IMR-90 (cell line): ENCODE results near the gene DGLUCY. TPM values are rescaled to one million over a fixed set of nuclear protein-coding genes. Genes with fewer than 3 reads are reported as not detected.
"Not testable (repeated sequence)": the region's sequence is repeated elsewhere in the genome, so short reads cannot be mapped to it uniquely, and the experiment has no call there.

Experiments used
- ATAC-seq: fragments of 200-7000 bp; cut with Tn5 transposase; 2 replicates; pipeline ENCODE4 v1.9.1; 2020; ENCODE audit warnings: low read depth, mild to moderate bottlenecking, moderate library complexity
- BruUV-seq: library from RNA; stranded (reverse); fragments of 400-500 nt; replicated peaks from 2 replicates; lab custom pipeline; 2021; lab: Mats Ljungman, UMichigan
- CTCF ChIA-PET: fragments of 300-600 bp; formaldehyde crosslinking; extraction: SDS; loops from one replicate; lab custom pipeline; 2021; ENCODE audit warnings: antibody characterized with exemption; lab: Yijun Ruan, JAX
- POLR2A ChIA-PET: fragments of 300-600 bp; sonication (Branson Sonifier 250); formaldehyde crosslinking; loops from one replicate; lab custom pipeline; 2022; ENCODE audit warnings: antibody characterized with exemption; ENCODE audit not compliant: unreplicated experiment; lab: Charles Lee
- DNase-seq: peaks from one replicate; pipeline ENCODE4 v3.0.0; 2013
- H2AFZ ChIP-seq: replicated peaks from 2 replicates; pipeline ENCODE3; 2013; ENCODE audit warnings: low read length, mild to moderate bottlenecking; ENCODE audit not compliant: poor library complexity
- H2AK5ac ChIP-seq: 2 replicates; pipeline ENCODE4 v1.6.1; 2013; ENCODE audit warnings: low read depth, low read length, inconsistent platforms
- H2AK9ac ChIP-seq: replicated peaks from 2 replicates; pipeline ENCODE3; 2013; ENCODE audit warnings: mild to moderate bottlenecking, low read depth, low read length, moderate library complexity; ENCODE audit not compliant: poor library complexity
- H2BK120ac ChIP-seq: 2 replicates; pipeline ENCODE4 v1.6.1; 2013; ENCODE audit warnings: low read depth, low read length, inconsistent platforms
- H2BK15ac ChIP-seq: 3 replicates; pipeline ENCODE4 v1.6.1; 2013; ENCODE audit warnings: low read depth, low read length, inconsistent platforms
- H2BK20ac ChIP-seq: 2 replicates; pipeline ENCODE4 v1.6.1; 2013; ENCODE audit warnings: low read depth, mild to moderate bottlenecking, inconsistent platforms, low read length, moderate library complexity
- H2BK5ac ChIP-seq: 2 replicates; pipeline ENCODE4 v1.6.1; 2013; ENCODE audit warnings: mild to moderate bottlenecking, low read depth, low read length, inconsistent platforms; ENCODE audit not compliant: poor library complexity, severe bottlenecking
- H3K14ac ChIP-seq: replicated peaks from 2 replicates; pipeline ENCODE4 v1.6.1; 2013; ENCODE audit warnings: low read depth, low read length, inconsistent platforms
- H3K18ac ChIP-seq: 2 replicates; pipeline ENCODE4 v1.6.1; 2013; ENCODE audit warnings: low read depth, low read length, control low read depth
- H3K23ac ChIP-seq: 2 replicates; pipeline ENCODE4 v1.6.1; 2013; ENCODE audit warnings: low read depth, low read length, inconsistent platforms
- H3K27ac ChIP-seq: 2 replicates; pipeline ENCODE4 v1.5.1; 2013; ENCODE audit warnings: mild to moderate bottlenecking, control low read depth, low read length; ENCODE audit not compliant: insufficient read depth
- H3K27me3 ChIP-seq: 2 replicates; pipeline ENCODE4 v1.6.1; 2013; ENCODE audit warnings: low read length; ENCODE audit not compliant: control insufficient read depth, insufficient read depth
- H3K36me3 ChIP-seq: 2 replicates; pipeline ENCODE4 v1.6.1; 2013; ENCODE audit warnings: low read length, mixed read lengths; ENCODE audit not compliant: control insufficient read depth, insufficient read depth
- H3K4ac ChIP-seq: 2 replicates; pipeline ENCODE4 v1.6.1; 2013; ENCODE audit warnings: low read depth, low read length, inconsistent platforms
- H3K4me1 ChIP-seq: 2 replicates; pipeline ENCODE4 v1.6.1; 2013; ENCODE audit warnings: low read length, mixed read lengths; ENCODE audit not compliant: control insufficient read depth, insufficient read depth
- H3K4me2 ChIP-seq: 2 replicates; pipeline ENCODE4 v1.6.1; 2013; ENCODE audit warnings: low read depth, mild to moderate bottlenecking, control low read depth, low read length, moderate library complexity
- H3K4me3 ChIP-seq: 2 replicates; pipeline ENCODE4 v1.5.1; 2013; ENCODE audit warnings: low read depth, mild to moderate bottlenecking, control low read depth, low read length, moderate library complexity; ENCODE audit not compliant: insufficient read depth
- H3K56ac ChIP-seq: 2 replicates; pipeline ENCODE4 v1.6.1; 2013; ENCODE audit warnings: low read length, inconsistent platforms; ENCODE audit not compliant: insufficient read depth; ENCODE audit errors: extremely low read depth
- H3K79me1 ChIP-seq, 2 experiments: 2 replicates each; pipeline ENCODE4 v1.6.1; 2013; ENCODE audit warnings: low read length in 2 of 2, inconsistent platforms in 1 of 2, low read depth in 1 of 2
- H3K9ac ChIP-seq: 2 replicates; pipeline ENCODE4 v1.6.1; 2013; ENCODE audit warnings: low read depth, low read length, control low read depth
- H3K9me1 ChIP-seq: 2 replicates; pipeline ENCODE4 v1.6.1; 2013; ENCODE audit warnings: low read length, inconsistent platforms; ENCODE audit not compliant: insufficient read depth
- H3K9me3 ChIP-seq: 2 replicates; pipeline ENCODE4 v1.6.1; 2013; ENCODE audit warnings: low read length; ENCODE audit not compliant: control insufficient read depth, insufficient read depth
- H4K20me1 ChIP-seq: 2 replicates; pipeline ENCODE4 v1.6.1; 2013; ENCODE audit warnings: low read length, inconsistent platforms; ENCODE audit not compliant: insufficient read depth
- H4K5ac ChIP-seq: 2 replicates; pipeline ENCODE4 v1.6.1; 2013; ENCODE audit warnings: mild to moderate bottlenecking, low read depth, low read length, control low read depth
- H4K8ac ChIP-seq, 2 experiments: 2 replicates each; pipeline ENCODE4 v1.6.1; 2013; ENCODE audit warnings: low read depth in 2 of 2, low read length in 2 of 2, control low read depth in 1 of 2, inconsistent platforms in 1 of 2
- H4K91ac ChIP-seq: 2 replicates; pipeline ENCODE4 v1.6.1; 2013; ENCODE audit warnings: low read depth, low read length, inconsistent platforms; ENCODE audit not compliant: insufficient read depth
- WGBS, 2 experiments: methylation state at CpG; one replicate each; pipeline versions ENCODE4 v1.1.5 to v1.1.7; 2013; ENCODE audit warnings: missing lambda C conversion rate in 2 of 2; ENCODE audit not compliant: insufficient read length in 1 of 2; ENCODE audit errors: extremely low coverage in 2 of 2; 5-methylcytosine and 5-hydroxymethylcytosine counted together
- dilution Hi-C: fragments of 300-500 bp; cut with HindIII; formaldehyde crosslinking; loops from one replicate; pipeline ENCODE4 v1.14.3; 2018; ENCODE audit warnings: low sequenced_read_pairs; ENCODE audit not compliant: unreplicated experiment
- in situ Hi-C: fragments of 300-500 bp; cut with MboI; formaldehyde crosslinking; loops from 3 replicates; pipeline ENCODE4 v1.14.3; 2019; ENCODE audit warnings: low sequenced_read_pairs, inconsistent platforms, mixed read lengths
- intact Hi-C: fragments of 100-400 bp; cut with micrococcal nuclease; formaldehyde crosslinking; loops from 2 replicates; pipeline ENCODE4 v1.10.0; 2022
- polyA plus RNA-seq, 3 experiments: library from polyadenylated mRNA; depleted of rRNA; stranded (reverse); fragments of >200 nt; gene quantifications; 2 replicates each; pipeline ENCODE4 v1.2.3, GENCODE V29; 2012; ENCODE audit warnings: low replicate concordance in 1 of 3
- total RNA-seq: library from RNA; depleted of rRNA; stranded (reverse); fragments of >200 nt; gene quantifications from 2 replicates; pipeline ENCODE4 v1.2.3, GENCODE V29; 2012

Gene DGLUCY
- total and polyA plus RNA-seq, 2 of the 4 experiments (the other 2 are of a cell fraction) = 8.5 to 13.3 TPM

DNA sequence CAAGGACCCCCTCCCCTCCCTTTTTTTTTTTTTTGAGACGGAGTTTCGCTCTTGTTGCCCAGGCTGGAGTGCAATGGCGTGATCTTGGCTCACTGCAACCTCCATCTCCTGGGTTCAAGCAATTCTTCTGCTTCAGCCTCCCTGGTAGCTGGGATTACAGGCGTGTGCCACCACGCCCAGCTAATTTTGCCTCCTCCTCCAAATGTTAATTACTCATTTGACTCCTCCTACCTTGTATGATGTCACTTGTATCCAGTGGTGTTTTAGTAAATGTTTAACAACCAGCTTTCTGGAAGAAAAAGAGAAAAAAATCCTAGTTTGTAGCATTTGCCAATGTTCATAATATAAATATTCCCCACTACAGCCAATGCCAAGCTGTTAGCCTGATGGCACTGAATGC, 16.2 kb upstream of the DGLUCY start:
- H4K20me1 ChIP-seq, BruUV-seq, ATAC-seq, H2BK120ac ChIP-seq, H4K91ac ChIP-seq, H3K9me1 ChIP-seq, H3K36me3 ChIP-seq, H3K9ac ChIP-seq, H2AFZ ChIP-seq, H3K4me1 ChIP-seq, H2AK5ac ChIP-seq, H2BK20ac ChIP-seq, H3K79me1 ChIP-seq, H4K5ac ChIP-seq, dilution Hi-C loops, intact Hi-C loops, H4K8ac ChIP-seq, H3K14ac ChIP-seq, in situ Hi-C loops, CTCF ChIA-PET, H3K56ac ChIP-seq, H3K4me3 ChIP-seq, DNase-seq, H2BK5ac ChIP-seq, H3K4ac ChIP-seq, H3K9me3 ChIP-seq, H3K27ac ChIP-seq, H2AK9ac ChIP-seq, H3K27me3 ChIP-seq, H3K18ac ChIP-seq, H3K4me2 ChIP-seq, H2BK15ac ChIP-seq, H3K23ac ChIP-seq: not testable (repeated sequence)
- POLR2A ChIA-PET = interaction anchor here (0.6 kb wide), 1 partner anchor 25 kb away, joined by 3 read pairs; no protein-coding TSS in a partner anchor
- WGBS, 2 experiments = 100% methylated on average over 1 of the region's 5 CpGs; no CpG with 5 or more reads in 1 of the 2 experiments
